ENCODE data around the gene RNU2-1. TPM values are rescaled to one million over a fixed set of nuclear protein-coding genes. Genes with fewer than 3 reads are reported as not detected.
A peak's percentile ranks its signal among the peaks of the same experiment; 100 is the strongest.

Gene RNU2-1
- total and polyA plus RNA-seq, 2 of the 13 experiments (the other 11 are each of a cell fraction or from before 2014, with no cell fraction given) = not detected

DNA sequence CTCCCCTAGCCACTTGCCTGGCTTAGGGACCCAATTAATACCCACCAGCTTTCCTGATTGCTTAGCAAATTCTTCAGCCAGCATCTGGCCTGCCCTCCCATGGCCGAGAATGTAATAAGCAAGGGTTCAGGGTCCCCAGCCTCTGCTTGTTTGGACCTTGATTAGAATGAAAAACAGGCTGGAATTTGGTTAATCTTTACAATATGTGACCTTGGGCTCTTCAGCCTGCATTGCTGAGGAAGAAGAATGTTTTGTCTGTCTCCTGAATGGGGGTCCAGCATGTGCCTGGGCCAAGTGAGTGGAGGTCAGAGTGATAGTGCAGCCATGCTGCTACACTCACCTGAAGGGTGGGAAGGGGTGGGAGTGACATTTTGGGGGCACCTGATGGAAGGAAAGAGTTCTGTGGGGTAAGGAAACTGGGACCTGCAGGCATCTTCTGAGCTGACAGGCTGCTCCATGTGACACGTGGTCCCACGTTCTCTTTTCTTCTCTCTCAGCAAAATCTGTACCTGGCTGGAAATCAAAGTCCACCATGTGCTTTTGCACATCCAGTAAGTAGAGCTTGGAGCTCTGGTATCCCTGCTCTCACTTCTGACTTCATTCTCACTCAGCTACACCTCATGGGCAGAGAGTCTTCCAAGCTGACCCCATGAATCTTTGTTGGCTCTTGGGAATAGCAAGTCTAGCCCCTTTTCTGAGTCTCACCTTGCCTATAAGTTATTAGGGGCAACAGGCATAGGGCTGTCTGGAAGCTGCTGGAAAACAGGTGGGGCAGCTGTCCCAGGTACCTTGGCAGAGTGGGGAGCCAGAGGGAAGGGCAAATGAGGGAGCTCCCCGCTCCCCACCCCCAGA lies 16.8 kb downstream of the RNU2-1 start (continued):
- TF ChIP-seq, protein P1, sequence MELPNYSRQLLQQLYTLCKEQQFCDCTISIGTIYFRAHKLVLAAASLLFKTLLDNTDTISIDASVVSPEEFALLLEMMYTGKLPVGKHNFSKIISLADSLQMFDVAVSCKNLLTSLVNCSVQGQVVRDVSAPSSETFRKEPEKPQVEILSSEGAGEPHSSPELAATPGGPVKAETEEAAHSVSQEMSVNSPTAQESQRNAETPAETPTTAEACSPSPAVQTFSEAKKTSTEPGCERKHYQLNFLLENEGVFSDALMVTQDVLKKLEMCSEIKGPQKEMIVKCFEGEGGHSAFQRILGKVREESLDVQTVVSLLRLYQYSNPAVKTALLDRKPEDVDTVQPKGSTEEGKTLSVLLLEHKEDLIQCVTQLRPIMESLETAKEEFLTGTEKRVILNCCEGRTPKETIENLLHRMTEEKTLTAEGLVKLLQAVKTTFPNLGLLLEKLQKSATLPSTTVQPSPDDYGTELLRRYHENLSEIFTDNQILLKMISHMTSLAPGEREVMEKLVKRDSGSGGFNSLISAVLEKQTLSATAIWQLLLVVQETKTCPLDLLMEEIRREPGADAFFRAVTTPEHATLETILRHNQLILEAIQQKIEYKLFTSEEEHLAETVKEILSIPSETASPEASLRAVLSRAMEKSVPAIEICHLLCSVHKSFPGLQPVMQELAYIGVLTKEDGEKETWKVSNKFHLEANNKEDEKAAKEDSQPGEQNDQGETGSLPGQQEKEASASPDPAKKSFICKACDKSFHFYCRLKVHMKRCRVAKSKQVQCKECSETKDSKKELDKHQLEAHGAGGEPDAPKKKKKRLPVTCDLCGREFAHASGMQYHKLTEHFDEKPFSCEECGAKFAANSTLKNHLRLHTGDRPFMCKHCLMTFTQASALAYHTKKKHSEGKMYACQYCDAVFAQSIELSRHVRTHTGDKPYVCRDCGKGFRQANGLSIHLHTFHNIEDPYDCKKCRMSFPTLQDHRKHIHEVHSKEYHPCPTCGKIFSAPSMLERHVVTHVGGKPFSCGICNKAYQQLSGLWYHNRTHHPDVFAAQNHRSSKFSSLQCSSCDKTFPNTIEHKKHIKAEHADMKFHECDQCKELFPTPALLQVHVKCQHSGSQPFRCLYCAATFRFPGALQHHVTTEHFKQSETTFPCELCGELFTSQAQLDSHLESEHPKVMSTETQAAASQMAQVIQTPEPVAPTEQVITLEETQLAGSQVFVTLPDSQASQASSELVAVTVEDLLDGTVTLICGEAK (IDR thresholded peaks at IDR 0.05) = no peak
- TF ChIP-seq, protein P1 (CRISPR knock-in tag; IDR thresholded peaks at IDR 0.05) = no peak; the same call in 1 of the 2 replicates
- TF ChIP-seq RXRA (CRISPR knock-in tag; IDR thresholded peaks at IDR 0.05) = peak; percentile 65
- no peak for TF ChIP-seq SP2 (CRISPR knock-in tag; IDR thresholded peaks at IDR 0.05)
- TF ChIP-seq RELA (CRISPR knock-in tag; IDR thresholded peaks at IDR 0.05) = no peak
- no peak for TF ChIP-seq U2AF1 (optimal IDR thresholded peaks at IDR 0.05; ENCODE audit: low read depth, low read length)
- peak; percentile 31 for TF ChIP-seq RAD51 (IDR thresholded peaks at IDR 0.05; ENCODE audit: borderline replicate concordance)
- TF ChIP-seq, protein P2, sequence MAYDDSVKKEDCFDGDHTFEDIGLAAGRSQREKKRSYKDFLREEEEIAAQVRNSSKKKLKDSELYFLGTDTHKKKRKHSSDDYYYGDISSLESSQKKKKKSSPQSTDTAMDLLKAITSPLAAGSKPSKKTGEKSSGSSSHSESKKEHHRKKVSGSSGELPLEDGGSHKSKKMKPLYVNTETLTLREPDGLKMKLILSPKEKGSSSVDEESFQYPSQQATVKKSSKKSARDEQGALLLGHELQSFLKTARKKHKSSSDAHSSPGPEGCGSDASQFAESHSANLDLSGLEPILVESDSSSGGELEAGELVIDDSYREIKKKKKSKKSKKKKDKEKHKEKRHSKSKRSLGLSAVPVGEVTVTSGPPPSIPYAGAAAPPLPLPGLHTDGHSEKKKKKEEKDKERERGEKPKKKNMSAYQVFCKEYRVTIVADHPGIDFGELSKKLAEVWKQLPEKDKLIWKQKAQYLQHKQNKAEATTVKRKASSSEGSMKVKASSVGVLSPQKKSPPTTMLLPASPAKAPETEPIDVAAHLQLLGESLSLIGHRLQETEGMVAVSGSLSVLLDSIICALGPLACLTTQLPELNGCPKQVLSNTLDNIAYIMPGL (CRISPR knock-in tag; IDR thresholded peaks at IDR 0.05; ENCODE audit: borderline replicate concordance in 1 of 2, low read depth in 1 of 2) = peak in 1 of 2 experiments; percentile 88; a peak in 3 of 4 replicates
- TF ChIP-seq ARID2 (CRISPR knock-in tag; IDR thresholded peaks at IDR 0.05; ENCODE audit: borderline replicate concordance) = peak; percentile 90; the same call in 1 of the 2 replicates
- peak; percentile 75; the same call in 1 of the 2 replicates for TF ChIP-seq FOXJ3 (CRISPR knock-in tag; IDR thresholded peaks at IDR 0.05; ENCODE audit: borderline replicate concordance)
- no peak for TF ChIP-seq ZNF616 (CRISPR knock-in tag; IDR thresholded peaks at IDR 0.05; ENCODE audit: low read depth)
- TF ChIP-seq IKZF4 (CRISPR knock-in tag; IDR thresholded peaks at IDR 0.05; ENCODE audit: borderline replicate concordance, low read depth, not compliant biosample characterization) = no peak
- TF ChIP-seq, protein P3, sequence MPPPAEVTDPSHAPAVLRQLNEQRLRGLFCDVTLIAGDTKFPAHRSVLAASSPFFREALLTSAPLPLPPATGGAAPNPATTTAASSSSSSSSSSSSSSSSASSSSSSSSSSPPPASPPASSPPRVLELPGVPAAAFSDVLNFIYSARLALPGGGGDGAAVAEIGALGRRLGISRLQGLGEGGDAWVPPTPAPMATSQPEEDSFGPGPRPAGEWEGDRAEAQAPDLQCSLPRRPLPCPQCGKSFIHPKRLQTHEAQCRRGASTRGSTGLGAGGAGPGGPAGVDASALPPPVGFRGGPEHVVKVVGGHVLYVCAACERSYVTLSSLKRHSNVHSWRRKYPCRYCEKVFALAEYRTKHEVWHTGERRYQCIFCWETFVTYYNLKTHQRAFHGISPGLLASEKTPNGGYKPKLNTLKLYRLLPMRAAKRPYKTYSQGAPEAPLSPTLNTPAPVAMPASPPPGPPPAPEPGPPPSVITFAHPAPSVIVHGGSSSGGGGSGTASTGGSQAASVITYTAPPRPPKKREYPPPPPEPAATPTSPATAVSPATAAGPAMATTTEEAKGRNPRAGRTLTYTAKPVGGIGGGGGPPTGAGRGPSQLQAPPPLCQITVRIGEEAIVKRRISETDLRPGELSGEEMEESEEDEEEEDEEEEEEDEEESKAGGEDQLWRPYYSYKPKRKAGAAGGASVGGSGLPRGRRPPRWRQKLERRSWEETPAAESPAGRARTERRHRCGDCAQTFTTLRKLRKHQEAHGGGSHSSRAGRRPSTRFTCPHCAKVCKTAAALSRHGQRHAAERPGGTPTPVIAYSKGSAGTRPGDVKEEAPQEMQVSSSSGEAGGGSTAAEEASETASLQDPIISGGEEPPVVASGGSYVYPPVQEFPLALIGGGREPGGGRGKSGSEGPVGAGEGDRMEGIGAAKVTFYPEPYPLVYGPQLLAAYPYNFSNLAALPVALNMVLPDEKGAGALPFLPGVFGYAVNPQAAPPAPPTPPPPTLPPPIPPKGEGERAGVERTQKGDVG (CRISPR knock-in tag; IDR thresholded peaks at IDR 0.05; ENCODE audit: borderline replicate concordance) = peak; percentile 15; the same call in 1 of the 2 replicates
- TF ChIP-seq PLRG1 (conservative IDR thresholded peaks at IDR 0.05) = no peak
